GM23338 (cell line): Measurements from ENCODE around the gene PDE1C. TPM values are rescaled to one million over a fixed set of nuclear protein-coding genes. Genes with fewer than 3 reads are reported as not detected.

Source experiments
- ATAC-seq: fragments of 200-7000 bp; cut with Tn5 transposase; 3 replicates; pipeline ENCODE4 v1.9.1; 2020
- DNase-seq: peaks from one replicate; pipeline ENCODE4 v3.0.0-alpha.2; 2015; ENCODE audit warnings: low spot score
- H2AFZ ChIP-seq: fragments of 200-600 bp; sonication (generic); 2 replicates; pipeline ENCODE4 v1.8.0; 2016; ENCODE audit warnings: antibody characterized with exemption, mild to moderate bottlenecking, moderate library complexity
- H3F3A ChIP-seq: fragments of 200-600 bp; sonication (generic); replicated peaks from 2 replicates; pipeline ENCODE4 v1.8.0; 2017; ENCODE audit warnings: antibody characterized with exemption, mixed run types, low read depth
- H3K27ac ChIP-seq: fragments of 200-600 bp; sonication (generic); 2 replicates; pipeline ENCODE4 v1.6.1; 2016; ENCODE audit warnings: low read depth
- H3K27me3 ChIP-seq: fragments of 200-600 bp; sonication (generic); 2 replicates; pipeline ENCODE4 v1.8.0; 2016; ENCODE audit warnings: mild to moderate bottlenecking, mixed run types, moderate library complexity; ENCODE audit not compliant: insufficient read depth
- H3K36me3 ChIP-seq: fragments of 200-600 bp; sonication (generic); 2 replicates; pipeline ENCODE4 v1.8.0; 2016; ENCODE audit warnings: mild to moderate bottlenecking; ENCODE audit not compliant: insufficient read depth
- H3K4me1 ChIP-seq: fragments of 200-600 bp; sonication (generic); 2 replicates; pipeline ENCODE4 v1.8.0; 2016; ENCODE audit warnings: mild to moderate bottlenecking, moderate library complexity; ENCODE audit not compliant: insufficient read depth
- H3K4me2 ChIP-seq: fragments of 200-600 bp; sonication (generic); 2 replicates; pipeline ENCODE4 v1.7.1; 2017; ENCODE audit warnings: mixed run types
- H3K4me3 ChIP-seq: fragments of 200-600 bp; sonication (generic); 2 replicates; pipeline ENCODE4 v1.6.1; 2016; ENCODE audit warnings: mixed run types
- H3K79me2 ChIP-seq: fragments of 200-600 bp; sonication (generic); replicated peaks from 2 replicates; pipeline ENCODE4 v1.8.0; 2017; ENCODE audit warnings: mild to moderate bottlenecking; ENCODE audit not compliant: insufficient read depth
- H3K9me2 ChIP-seq: fragments of 200-600 bp; sonication (generic); 2 replicates; pipeline ENCODE4 v1.8.0; 2017; ENCODE audit not compliant: insufficient read depth
- H4K20me1 ChIP-seq: fragments of 200-600 bp; sonication (generic); replicated peaks from 2 replicates; pipeline ENCODE4 v1.8.0; 2017; ENCODE audit warnings: mild to moderate bottlenecking; ENCODE audit not compliant: insufficient read depth
- H3K27ac Mint-ChIP-seq: 2 replicates; pipeline ENCODE4 v1.8.0; 2020; ENCODE audit warnings: inconsistent platforms, mild to moderate bottlenecking, moderate library complexity, mixed read lengths
- H3K27me3 Mint-ChIP-seq: 3 replicates; pipeline ENCODE4 v1.8.0; 2022; ENCODE audit warnings: low read depth, mild to moderate bottlenecking, moderate library complexity, mixed read lengths, inconsistent platforms; ENCODE audit not compliant: insufficient read depth, poor library complexity
- H3K36me3 Mint-ChIP-seq: 3 replicates; pipeline ENCODE4 v1.8.0; 2021; ENCODE audit warnings: low read depth, mild to moderate bottlenecking, inconsistent platforms, moderate library complexity, mixed read lengths
- H3K4me1 Mint-ChIP-seq: 3 replicates; pipeline ENCODE4 v1.8.0; 2020; ENCODE audit warnings: mild to moderate bottlenecking, inconsistent platforms, mixed read lengths
- H3K4me3 Mint-ChIP-seq: 3 replicates; pipeline ENCODE4 v1.8.0; 2021; ENCODE audit warnings: moderate library complexity, mild to moderate bottlenecking, inconsistent platforms, mixed read lengths
- H3K9me3 Mint-ChIP-seq: 3 replicates; pipeline ENCODE4 v1.8.0; 2020; ENCODE audit warnings: moderate library complexity, mild to moderate bottlenecking, inconsistent platforms, mixed read lengths
- CTCF ChIP-seq, 2 experiments: fragments of 200-600 bp in 1 of 2; sonication (generic) in 1 of 2; conservative IDR thresholded peaks; 2 replicates each; pipeline versions ENCODE4 v1.5.1 to v1.6.1; 2016 to 2017; ENCODE audit warnings: antibody characterized with exemption in 2 of 2, low read depth in 2 of 2, mild to moderate bottlenecking in 2 of 2, moderate library complexity in 1 of 2
- EZH2phosphoT487 ChIP-seq: fragments of 200-600 bp; sonication (generic); IDR thresholded peaks from one replicate; pipeline ENCODE4 v1.8.1; 2018; ENCODE audit warnings: antibody characterized with exemption; ENCODE audit not compliant: unreplicated experiment
- JUNB ChIP-seq: IDR thresholded peaks from one replicate; pipeline ENCODE4 v1.6.1; 2016; ENCODE audit warnings: antibody characterized with exemption; ENCODE audit not compliant: unreplicated experiment
- NANOG ChIP-seq: IDR thresholded peaks from 2 replicates; pipeline ENCODE4 v1.6.1; 2016; ENCODE audit warnings: antibody characterized with exemption, borderline replicate concordance
- POLR2AphosphoS5 ChIP-seq: IDR thresholded peaks from 2 replicates; pipeline ENCODE4 v1.6.1; 2016; ENCODE audit warnings: antibody characterized with exemption, low read depth
- REST ChIP-seq: IDR thresholded peaks from one replicate; pipeline ENCODE4 v1.6.1; 2018; ENCODE audit warnings: antibody characterized with exemption; ENCODE audit not compliant: unreplicated experiment
- ZNF114 ChIP-seq: fragments of 250-450 bp; sonication (Bioruptor Pico); IDR thresholded peaks from 2 replicates; pipeline ENCODE4 v1.5.0; 2020; ENCODE audit warnings: mild to moderate bottlenecking, moderate library complexity
- ZNF462 ChIP-seq: fragments of 250-450 bp; sonication (Bioruptor Pico); IDR thresholded peaks from 2 replicates; pipeline ENCODE4 v1.5.0; 2020; ENCODE audit warnings: mild to moderate bottlenecking, moderate library complexity
- polyA plus RNA-seq: library from polyadenylated mRNA; unstranded; fragments of >200 nt; fragmentation: Nextera tagmentation; extraction: Ambion mirVana; gene quantifications from 2 replicates; pipeline ENCODE4 v1.2.1, GENCODE V29; 2016
- total RNA-seq: library from RNA; depleted of rRNA; stranded (reverse); fragments of >200 nt; shearing (Covaris generic); gene quantifications from 2 replicates; pipeline ENCODE4 v1.2.3, GENCODE V29; 2014

PDE1C gene
- total and polyA plus RNA-seq, 2 experiments from 2014 or later, result 0.28 TPM; not detected in 1

- no peak overlapping the region for H3K27ac ChIP-seq
- no peaks in the 10 kb centered on the region for H3K79me2 ChIP-seq
- H3K4me2 ChIP-seq, result no peak overlapping the region
- Mint-ChIP-seq H3K27me3 (no peaks in the 10 kb centered on the region), H3K9me3 (no peaks in the 10 kb centered on the region), H3K4me3 (no peak overlapping the region), H3K4me1 (no peaks in the 10 kb centered on the region), H3K27ac (no peak overlapping the region), H3K36me3 (no peaks in the 10 kb centered on the region)
- H3K27me3 ChIP-seq, result no peaks in the 10 kb centered on the region
- H3K4me1 ChIP-seq, result no peaks in the 10 kb centered on the region
- TF ChIP-seq CTCF (conservative IDR thresholded peaks at IDR 0.05; ENCODE audit: low read depth in 2 of 2) (no peak), NANOG (no peak), POLR2AphosphoS5 (no peak), EZH2phosphoT487 (no peak), JUNB (no peak), ZNF114 (CRISPR knock-in tag) (no peak), ZNF462 (no peak), REST (no peak)
- H3K9me2 ChIP-seq, result no peaks in the 10 kb centered on the region
- H3F3A ChIP-seq, result no peaks in the 10 kb centered on the region
- ATAC-seq, result no peak
- H3K4me3 ChIP-seq, result no peak overlapping the region
- H4K20me1 ChIP-seq, result no peaks in the 10 kb centered on the region
- H2AFZ ChIP-seq, result no peak overlapping the region
- no peak for DNase-seq
- no peaks in the 10 kb centered on the region for H3K36me3 ChIP-seq
Measured at GRCh38 chr7:31864646-31865045, 205.6 kb downstream of the PDE1C start.
